K562 (cell line): ENCODE results near the gene RPL26. TPM values are rescaled to one million over a fixed set of nuclear protein-coding genes. Genes with fewer than 3 reads are reported as not detected.

Experiments
- BRD4 ChIP-seq: fragments of 200-600 bp; sonication (generic); IDR thresholded peaks from 2 replicates; pipeline ENCODE4 v1.6.1; 2017; ENCODE audit warnings: inconsistent platforms
- C11orf30 ChIP-seq: fragments of 450-650 bp; IDR thresholded peaks from 2 replicates; pipeline ENCODE4 v1.6.1; 2016; ENCODE audit warnings: low read depth, mild to moderate bottlenecking
- CTBP1 ChIP-seq: fragments of 450-650 bp; IDR thresholded peaks from 2 replicates; pipeline ENCODE4 v1.6.1; 2016; ENCODE audit warnings: borderline replicate concordance
- CXXC5 ChIP-seq: fragments of 250-450 bp; sonication (Bioruptor Pico); IDR thresholded peaks from 2 replicates; pipeline ENCODE4 v1.8.0; 2022; ENCODE audit warnings: inconsistent platforms, mild to moderate bottlenecking, moderate library complexity
- DPF2 ChIP-seq: fragments of 450-650 bp; IDR thresholded peaks from 2 replicates; pipeline ENCODE4 v1.6.1; 2016
- GTF2E2 ChIP-seq: fragments of 200-800 bp; sonication (Bioruptor generic); IDR thresholded peaks from 2 replicates; pipeline ENCODE4 v1.6.1; 2016; ENCODE audit warnings: missing genetic modification characterization, missing compliant biosample characterization
- HCFC1 ChIP-seq: IDR thresholded peaks from 2 replicates; pipeline ENCODE4 v1.6.1; 2012; ENCODE audit warnings: low read depth, low read length, improper control_type of control experiment
- HDAC1 ChIP-seq, 2 experiments: fragments of 450-650 bp; IDR thresholded peaks; 2 replicates each; pipeline ENCODE4 v1.6.1; 2016 to 2017; ENCODE audit warnings: inconsistent platforms in 1 of 2, mild to moderate bottlenecking in 1 of 2, moderate library complexity in 1 of 2
- JUND ChIP-seq, 2 experiments: IDR thresholded peaks; 2 replicates in 1 of 2; 3 replicates in 1 of 2; pipeline ENCODE4 v1.6.1; 2011; ENCODE audit warnings: borderline replicate concordance in 2 of 2, low read depth in 2 of 2, low read length in 2 of 2, improper control_type of control experiment in 1 of 2, missing biosample characterization in 1 of 2, missing genetic modification characterization in 1 of 2, missing genetic modification reagents in 1 of 2
- POU5F1 ChIP-seq: fragments of 150-350 bp; IDR thresholded peaks from 2 replicates; pipeline ENCODE4 v1.6.1; 2014; ENCODE audit warnings: borderline replicate concordance, low read length, low read depth, mild to moderate bottlenecking; ENCODE audit not compliant: partially characterized antibody
- RBM15 ChIP-seq: fragments of 200-400 bp; formaldehyde crosslinking; IDR thresholded peaks from 2 replicates; pipeline ENCODE4 v1.6.1; 2018; ENCODE audit warnings: mild to moderate bottlenecking, low read length, moderate library complexity; ENCODE audit not compliant: insufficient read depth
- SMC3 ChIP-seq: conservative IDR thresholded peaks from 2 replicates; pipeline ENCODE4 v1.6.1; 2011; ENCODE audit warnings: low read depth, low read length, improper control_type of control experiment; ENCODE audit not compliant: insufficient read depth
- TCF3 ChIP-seq: sonication (generic); formaldehyde crosslinking; IDR thresholded peaks from 2 replicates; pipeline ENCODE4 v1.4.0; 2020; ENCODE audit warnings: mild to moderate bottlenecking, missing genetic modification reagents
- ZKSCAN1 ChIP-seq: fragments of 150-350 bp; IDR thresholded peaks from 2 replicates; pipeline ENCODE4 v1.6.1; 2016; ENCODE audit warnings: low read depth, low read length
- ZNF75A ChIP-seq: fragments of 450-650 bp; formaldehyde crosslinking; IDR thresholded peaks from 2 replicates; pipeline ENCODE4 v1.4.0; 2020; ENCODE audit warnings: mild to moderate bottlenecking
- ZSCAN32 ChIP-seq: fragments of 450-650 bp; formaldehyde crosslinking; IDR thresholded peaks from 2 replicates; pipeline ENCODE4 v1.4.0; 2020; ENCODE audit warnings: mild to moderate bottlenecking, moderate library complexity
- polyA plus RNA-seq, 8 experiments: library from polyadenylated mRNA; depleted of rRNA in 4 of 8; stranded (reverse) in 5 of 8; unstranded in 3 of 8; fragments of >200 nt; fragmentation: Nextera tagmentation in 2 of 8; fragmentation: Illumina TruSeq in 1 of 8; extraction: Ambion mirVana in 2 of 8; extraction: Trizol in 1 of 8; gene quantifications; 2 replicates each; pipeline versions ENCODE4 v1.2.1 to v1.2.3, GENCODE V29; 2011 to 2014; ENCODE audit warnings: inconsistent platforms in 1 of 8, missing spikeins in 1 of 8
- total RNA-seq, 7 experiments: library from RNA; depleted of rRNA in 6 of 7; stranded (reverse); fragments of >200 nt in 6 of 7; fragmentation: Illumina TruSeq in 2 of 7; extraction: Trizol in 2 of 7; gene quantifications; 2 replicates each; pipeline versions ENCODE4 v1.2.1 to v1.2.3, GENCODE V29; 2011 to 2021; ENCODE audit warnings: low replicate concordance in 1 of 7
- TF ChIP-seq, protein P1 (sequence below): fragments of 450-650 bp; IDR thresholded peaks from 2 replicates; pipeline ENCODE4 v1.6.1; 2016; ENCODE audit warnings: mild to moderate bottlenecking
- TF ChIP-seq, protein P2 (sequence below): fragments of 250-450 bp; sonication (Bioruptor Pico); IDR thresholded peaks from 2 replicates; pipeline ENCODE4 v1.8.0; 2022; ENCODE audit warnings: moderate library complexity, mild to moderate bottlenecking, inconsistent platforms
- TF ChIP-seq, protein P3 (sequence below), 2 experiments: fragments of 450-650 bp in 1 of 2; IDR thresholded peaks; 2 replicates each; pipeline ENCODE4 v1.6.1; 2011 to 2017; ENCODE audit warnings: low read depth in 2 of 2, antibody characterized with exemption in 1 of 2, borderline replicate concordance in 1 of 2, low read length in 1 of 2, mild to moderate bottlenecking in 1 of 2, mixed read lengths in 1 of 2; ENCODE audit not compliant: control insufficient read depth in 1 of 2
- TF ChIP-seq, protein P4 (sequence below): sonication (generic); formaldehyde crosslinking; IDR thresholded peaks from 2 replicates; pipeline ENCODE4 v1.9.0; 2022; ENCODE audit warnings: mild to moderate bottlenecking, missing genetic modification reagents

Gene RPL26
- total and polyA plus RNA-seq, 9 of the 15 experiments (the other 6 are each of a cell fraction or from before 2014, with no cell fraction given): 1,474 to 4,074 (median 2,904) TPM

DNA sequence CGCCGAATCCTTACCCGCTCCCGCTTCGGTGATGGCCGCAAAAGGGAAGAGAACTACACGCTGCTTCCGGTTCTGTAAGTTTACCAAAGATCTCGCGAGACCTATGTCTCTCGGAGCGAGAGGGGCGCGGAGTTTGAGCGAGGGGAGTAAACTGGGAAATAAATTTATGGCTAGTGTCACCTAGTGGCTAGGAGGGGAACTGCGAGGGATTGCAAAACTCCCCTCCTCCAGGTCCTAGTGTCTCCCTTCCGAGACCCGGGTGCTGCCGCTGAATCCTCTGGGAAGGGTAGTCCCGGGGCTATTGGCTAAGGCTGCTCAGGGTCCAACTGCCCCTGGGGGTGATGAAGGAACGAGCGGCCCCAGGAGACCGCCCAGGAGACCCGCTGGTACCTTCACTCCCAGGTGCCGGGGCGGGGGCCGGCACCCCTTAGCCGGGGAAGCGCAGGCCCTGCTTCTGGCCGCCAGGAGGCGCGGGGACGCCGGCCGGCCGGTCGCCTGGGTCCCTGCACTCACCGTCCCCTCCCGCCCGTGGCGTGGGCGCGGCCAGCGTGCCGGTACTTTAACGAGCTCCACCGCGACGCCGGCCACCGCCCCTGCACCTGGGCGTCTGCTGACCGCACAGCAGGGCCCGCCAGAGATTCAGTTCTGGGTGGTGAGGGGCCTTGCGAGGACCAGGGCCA, at the start of gene RPL26 (continued):
- no peak for TF ChIP-seq RBM15
- TF ChIP-seq CXXC5 (CRISPR knock-in tag): peak; percentile 87
- no peak for TF ChIP-seq ZSCAN32 (CRISPR knock-in tag)
- TF ChIP-seq BRD4: 0 out of 2 replicates have a peak, but pooled peaks have one; percentile 17
- peak; percentile 23; the same call in 1 of the 2 replicates for TF ChIP-seq TCF3 (CRISPR knock-in tag)
- peak in 1 of 2 experiments; percentile 75; a peak in 1 of 4 replicates for TF ChIP-seq HDAC1 (IDR thresholded peaks at IDR 0.05)
- TF ChIP-seq, protein P1, sequence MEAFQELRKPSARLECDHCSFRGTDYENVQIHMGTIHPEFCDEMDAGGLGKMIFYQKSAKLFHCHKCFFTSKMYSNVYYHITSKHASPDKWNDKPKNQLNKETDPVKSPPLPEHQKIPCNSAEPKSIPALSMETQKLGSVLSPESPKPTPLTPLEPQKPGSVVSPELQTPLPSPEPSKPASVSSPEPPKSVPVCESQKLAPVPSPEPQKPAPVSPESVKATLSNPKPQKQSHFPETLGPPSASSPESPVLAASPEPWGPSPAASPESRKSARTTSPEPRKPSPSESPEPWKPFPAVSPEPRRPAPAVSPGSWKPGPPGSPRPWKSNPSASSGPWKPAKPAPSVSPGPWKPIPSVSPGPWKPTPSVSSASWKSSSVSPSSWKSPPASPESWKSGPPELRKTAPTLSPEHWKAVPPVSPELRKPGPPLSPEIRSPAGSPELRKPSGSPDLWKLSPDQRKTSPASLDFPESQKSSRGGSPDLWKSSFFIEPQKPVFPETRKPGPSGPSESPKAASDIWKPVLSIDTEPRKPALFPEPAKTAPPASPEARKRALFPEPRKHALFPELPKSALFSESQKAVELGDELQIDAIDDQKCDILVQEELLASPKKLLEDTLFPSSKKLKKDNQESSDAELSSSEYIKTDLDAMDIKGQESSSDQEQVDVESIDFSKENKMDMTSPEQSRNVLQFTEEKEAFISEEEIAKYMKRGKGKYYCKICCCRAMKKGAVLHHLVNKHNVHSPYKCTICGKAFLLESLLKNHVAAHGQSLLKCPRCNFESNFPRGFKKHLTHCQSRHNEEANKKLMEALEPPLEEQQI: peak; percentile 76
- no peak for TF ChIP-seq DPF2
- TF ChIP-seq, protein P2, sequence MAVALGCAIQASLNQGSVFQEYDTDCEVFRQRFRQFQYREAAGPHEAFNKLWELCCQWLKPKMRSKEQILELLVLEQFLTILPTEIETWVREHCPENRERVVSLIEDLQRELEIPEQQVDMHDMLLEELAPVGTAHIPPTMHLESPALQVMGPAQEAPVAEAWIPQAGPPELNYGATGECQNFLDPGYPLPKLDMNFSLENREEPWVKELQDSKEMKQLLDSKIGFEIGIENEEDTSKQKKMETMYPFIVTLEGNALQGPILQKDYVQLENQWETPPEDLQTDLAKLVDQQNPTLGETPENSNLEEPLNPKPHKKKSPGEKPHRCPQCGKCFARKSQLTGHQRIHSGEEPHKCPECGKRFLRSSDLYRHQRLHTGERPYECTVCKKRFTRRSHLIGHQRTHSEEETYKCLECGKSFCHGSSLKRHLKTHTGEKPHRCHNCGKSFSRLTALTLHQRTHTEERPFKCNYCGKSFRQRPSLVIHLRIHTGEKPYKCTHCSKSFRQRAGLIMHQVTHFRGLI (CRISPR knock-in tag): no peak
- peak; percentile 69 for TF ChIP-seq JUND (IDR thresholded peaks at IDR 0.05; ENCODE audit: borderline replicate concordance, low read depth, low read length)
- no peak; the same call in 2 of the 3 replicates for TF ChIP-seq JUND (tag; IDR thresholded peaks at IDR 0.05; ENCODE audit: borderline replicate concordance, low read depth, low read length)
- TF ChIP-seq ZNF75A (CRISPR knock-in tag): no peak
- TF ChIP-seq POU5F1: no peak
- TF ChIP-seq, protein P3, sequence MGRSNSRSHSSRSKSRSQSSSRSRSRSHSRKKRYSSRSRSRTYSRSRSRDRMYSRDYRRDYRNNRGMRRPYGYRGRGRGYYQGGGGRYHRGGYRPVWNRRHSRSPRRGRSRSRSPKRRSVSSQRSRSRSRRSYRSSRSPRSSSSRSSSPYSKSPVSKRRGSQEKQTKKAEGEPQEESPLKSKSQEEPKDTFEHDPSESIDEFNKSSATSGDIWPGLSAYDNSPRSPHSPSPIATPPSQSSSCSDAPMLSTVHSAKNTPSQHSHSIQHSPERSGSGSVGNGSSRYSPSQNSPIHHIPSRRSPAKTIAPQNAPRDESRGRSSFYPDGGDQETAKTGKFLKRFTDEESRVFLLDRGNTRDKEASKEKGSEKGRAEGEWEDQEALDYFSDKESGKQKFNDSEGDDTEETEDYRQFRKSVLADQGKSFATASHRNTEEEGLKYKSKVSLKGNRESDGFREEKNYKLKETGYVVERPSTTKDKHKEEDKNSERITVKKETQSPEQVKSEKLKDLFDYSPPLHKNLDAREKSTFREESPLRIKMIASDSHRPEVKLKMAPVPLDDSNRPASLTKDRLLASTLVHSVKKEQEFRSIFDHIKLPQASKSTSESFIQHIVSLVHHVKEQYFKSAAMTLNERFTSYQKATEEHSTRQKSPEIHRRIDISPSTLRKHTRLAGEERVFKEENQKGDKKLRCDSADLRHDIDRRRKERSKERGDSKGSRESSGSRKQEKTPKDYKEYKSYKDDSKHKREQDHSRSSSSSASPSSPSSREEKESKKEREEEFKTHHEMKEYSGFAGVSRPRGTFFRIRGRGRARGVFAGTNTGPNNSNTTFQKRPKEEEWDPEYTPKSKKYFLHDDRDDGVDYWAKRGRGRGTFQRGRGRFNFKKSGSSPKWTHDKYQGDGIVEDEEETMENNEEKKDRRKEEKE (IDR thresholded peaks at IDR 0.05; ENCODE audit: borderline replicate concordance in 1 of 2, control insufficient read depth in 1 of 2, low read depth in 2 of 2, low read length in 1 of 2): peak in 1 of 2 experiments; percentile 80; a peak in 1 of 4 replicates
- peak; percentile 36; the same call in 1 of the 2 replicates for TF ChIP-seq ZKSCAN1
- TF ChIP-seq, protein P4, sequence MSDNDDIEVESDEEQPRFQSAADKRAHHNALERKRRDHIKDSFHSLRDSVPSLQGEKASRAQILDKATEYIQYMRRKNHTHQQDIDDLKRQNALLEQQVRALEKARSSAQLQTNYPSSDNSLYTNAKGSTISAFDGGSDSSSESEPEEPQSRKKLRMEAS (CRISPR knock-in tag): peak; percentile 8; the same call in 1 of the 2 replicates
- peak; percentile 75 for TF ChIP-seq HCFC1
- TF ChIP-seq SMC3: peak; percentile 56
- TF ChIP-seq GTF2E2 (tag): peak; percentile 72; the same call in 1 of the 2 replicates
- peak; percentile 61; the same call in 1 of the 2 replicates for TF ChIP-seq CTBP1
- TF ChIP-seq C11orf30: peak; percentile 68
